ENCODE results near the gene DSCAM.
"Not testable (repeated sequence)": the region's sequence is repeated elsewhere in the genome, so short reads cannot be mapped to it uniquely, and the experiment has no call there.

DSCAM gene

GRCh38 chr21:40320718-40321117, 526.2 kb downstream of the DSCAM start:
- not testable (repeated sequence) for DNase-seq (ENCODE audit: low spot score)

- DNase-seq (ENCODE audit: low spot score), result no peak
Measured at GRCh38 chr21:40318371-40318770, 528.6 kb downstream of the DSCAM start.

GRCh38 chr21:40316104-40316503, 530.9 kb downstream of the DSCAM start:
- DNase-seq (ENCODE audit: low spot score), result no peak

- DNase-seq (ENCODE audit: low spot score), result no peak
Measured at GRCh38 chr21:40315626-40316025, 531.3 kb downstream of the DSCAM start.

- DNase-seq (ENCODE audit: low spot score), result no peak
Measured at GRCh38 chr21:40313260-40313659, 533.7 kb downstream of the DSCAM start.

GRCh38 chr21:40300300-40300699, 546.7 kb downstream of the DSCAM start:
- DNase-seq (ENCODE audit: low spot score), result no peak

- no peak for DNase-seq (ENCODE audit: low spot score)
Measured at GRCh38 chr21:40299451-40299850, 547.5 kb downstream of the DSCAM start.

GRCh38 chr21:40294345-40294744, 552.6 kb downstream of the DSCAM start:
- no peak for DNase-seq (ENCODE audit: low spot score)

- no peak for DNase-seq (ENCODE audit: low spot score)
Measured at GRCh38 chr21:40291560-40291959, 555.4 kb downstream of the DSCAM start.

- no peak for DNase-seq (ENCODE audit: low spot score)
Measured at GRCh38 chr21:40284409-40284808, 562.5 kb downstream of the DSCAM start.

- no peak for DNase-seq (ENCODE audit: low spot score)
Measured at GRCh38 chr21:40282912-40283886, 563.8 kb downstream of the DSCAM start.

GRCh38 chr21:40278345-40278744, 568.6 kb downstream of the DSCAM start:
- no peak for DNase-seq (ENCODE audit: low spot score)

GRCh38 chr21:40276001-40276400, 571.0 kb downstream of the DSCAM start:
- no peak for DNase-seq (ENCODE audit: low spot score)

GRCh38 chr21:40272037-40272436, 574.9 kb downstream of the DSCAM start:
- DNase-seq (ENCODE audit: low spot score), result no peak

- DNase-seq (ENCODE audit: low spot score), result no peak
Measured at GRCh38 chr21:40271164-40271563, 575.8 kb downstream of the DSCAM start.

- DNase-seq (ENCODE audit: low spot score), result no peak
Measured at GRCh38 chr21:40270047-40270446, 576.9 kb downstream of the DSCAM start.

GRCh38 chr21:40269239-40269638, 577.7 kb downstream of the DSCAM start:
- no peak for DNase-seq (ENCODE audit: low spot score)

- not testable (repeated sequence) for DNase-seq (ENCODE audit: low spot score)
Measured at GRCh38 chr21:40258456-40258855, 588.5 kb downstream of the DSCAM start.

GRCh38 chr21:40257342-40257741, 589.6 kb downstream of the DSCAM start:
- no peak for DNase-seq (ENCODE audit: low spot score)

GRCh38 chr21:40255518-40256444, 591.2 kb downstream of the DSCAM start:
- DNase-seq (ENCODE audit: low spot score), result no peak

GRCh38 chr21:40254540-40255465, 592.2 kb downstream of the DSCAM start:
- no peak for DNase-seq (ENCODE audit: low spot score)

- DNase-seq (ENCODE audit: low spot score), result no peak
Measured at GRCh38 chr21:40253112-40253511, 593.8 kb downstream of the DSCAM start.
